Pancreas (tissue), 10 donors: ENCODE data around the gene HEPACAM. TPM values are rescaled to one million over a fixed set of nuclear protein-coding genes. Genes with fewer than 3 reads are reported as not detected.

Experiments used
- ATAC-seq, 4 donors: fragments of 200-7000 bp; cut with Tn5 transposase; one replicate each; pipeline versions ENCODE4 v1.8.0 to v1.9.1; 2020; ENCODE audit warnings: mild to moderate bottlenecking in 4 of 4, moderate library complexity in 4 of 4
- DNase-seq, 6 donors: peaks; one replicate each; pipeline ENCODE4 v3.0.0-alpha.2; 2020
- FAIRE-seq: peaks from 2 replicates; lab custom pipeline; 2012; peaks lifted over from hg19 to GRCh38; lab: Jason Lieb, UNC
- H3K27ac ChIP-seq, 4 donors: fragments of 200-600 bp; sonication (generic); 1 replicate in 3 of 4; 2 replicates in 1 of 4; pipeline versions ENCODE4 v1.5.0 to v1.8.0; 2020
- H3K27me3 ChIP-seq, 4 donors: fragments of 200-600 bp; one replicate each; pipeline ENCODE4 v1.8.0; 2021
- H3K36me3 ChIP-seq, 3 donors: fragments of 200-600 bp; sonication (generic) in 1 of 3; one replicate each; pipeline versions ENCODE4 v1.5.0 to v1.8.0; 2020 to 2021
- H3K4me1 ChIP-seq, 3 donors: fragments of 200-600 bp; one replicate each; pipeline ENCODE4 v1.8.0; 2021
- H3K4me3 ChIP-seq, 4 donors: fragments of 200-600 bp; sonication (generic) in 2 of 4; one replicate each; pipeline versions ENCODE4 v1.5.0 to v1.8.0; 2020 to 2021
- H3K9me3 ChIP-seq, 4 donors: fragments of 200-600 bp; one replicate each; pipeline ENCODE4 v1.8.0; 2021
- CTCF ChIP-seq, 4 donors: fragments of 200-600 bp; sonication (generic) in 3 of 4; IDR thresholded peaks; one replicate each; pipeline versions ENCODE4 v1.5.0 to v1.8.0; 2021; ENCODE audit warnings: antibody characterized with exemption in 4 of 4
- WGBS, 2 donors: extraction: QIAGEN DNeasy Blood & Tissue Kit; methylation state at CpG; one replicate each; pipeline ENCODE4 v1.1.7; 2013; 5-methylcytosine and 5-hydroxymethylcytosine counted together
- intact Hi-C, 3 donors: fragments of 100-400 bp; cut with DNase I; formaldehyde crosslinking; loops; one replicate each; pipeline versions ENCODE4 v1.11.1 to v1.14.2; 2022
- polyA plus RNA-seq, 2 donors: library from polyadenylated mRNA; stranded (reverse); fragments of 200-250 nt; gene quantifications; one replicate each; pipeline ENCODE4 v1.2.3, GENCODE V29; 2013
- total RNA-seq, 6 donors: library from RNA; stranded (reverse); fragmentation: NEBNext Ultra II Directional in 4 of 6; extraction: Animal tissue kit (Norgen Biotek cat#: 25700) in 4 of 6; gene quantifications; one replicate each; pipeline versions ENCODE4 v1.2.1 to v1.2.4, GENCODE V29; 2021 to 2023
- donor health status: healthy with polysubstance abuse.
- donor health status: DM: no; HTN: no; CAD: no; lungs with moderate emphysema.
- donor health status: DM: no; HTN: no; CAD: no.
- donor health status: control.
- donor health status: control.
- donor health status: Bipolar disorder and iron deficiency.
- donor health status: DM: yes; HTN: yes; CAD: no.
- donor health status: DM: no; HTN: no; CAD: no.
- donor health status: DM: no; HTN: no; CAD: no.
- donor health status: DM: yes; HTN: yes; CAD: no.

HEPACAM gene
- total and polyA plus RNA-seq, 8 donors, result 0.03 to 0.38 (median 0.15) TPM; not detected in 2

GRCh38 chr11:124873951-124874350 lies 61.9 kb downstream of the HEPACAM start:
- no peak for ATAC-seq
- no peak for FAIRE-seq
- no peak for TF ChIP-seq CTCF (IDR thresholded peaks at IDR 0.05)
- Histone ChIP-seq H3K4me1 (peaks cover 0 to 5% (median 0%) of the 10 kb centered on the region in 3 donors), H3K9me3 (no peaks in the 10 kb centered on the region), H3K27me3 (peaks cover 0 to 6% (median 0%) of the 10 kb centered on the region in 4 donors), H3K36me3 (no peaks in the 10 kb centered on the region), H3K27ac (no peak overlapping the region), H3K4me3 (no peak overlapping the region)
- intact Hi-C loops, result no loop called here
- WGBS, 2 donors, result 75 to 83% methylated on average over 8 of the region's 8 CpGs
- peak in 1 of 6 donors; percentile 18 for DNase-seq

DNA sequence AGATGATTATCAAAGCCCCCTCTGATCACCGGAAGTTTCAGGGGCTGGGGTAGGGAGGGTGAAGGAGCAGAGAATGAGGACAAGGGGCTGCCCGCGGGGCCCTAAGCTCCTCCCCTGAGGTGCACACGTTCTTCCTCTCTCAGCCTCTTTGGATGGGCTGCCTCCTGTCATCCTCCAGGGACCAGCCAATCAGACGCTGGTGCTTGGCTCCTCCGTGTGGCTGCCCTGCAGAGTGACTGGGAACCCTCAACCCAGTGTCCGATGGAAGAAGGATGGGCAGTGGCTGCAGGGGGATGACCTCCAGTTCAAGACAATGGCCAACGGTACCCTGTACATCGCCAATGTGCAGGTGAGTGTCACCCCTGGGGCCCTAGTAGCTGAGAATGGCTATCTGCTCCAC lies 63.1 kb downstream of the HEPACAM start:
- intact Hi-C loops, result no loop called here
- Histone ChIP-seq H3K9me3 (no peaks in the 10 kb centered on the region), H3K27ac (no peak overlapping the region), H3K36me3 (no peaks in the 10 kb centered on the region), H3K27me3 (peaks cover 0 to 17% (median 0%) of the 10 kb centered on the region in 4 donors), H3K4me3 (no peak overlapping the region), H3K4me1 (peaks cover 0 to 5% (median 0%) of the 10 kb centered on the region in 3 donors)
- no peak for TF ChIP-seq CTCF (IDR thresholded peaks at IDR 0.05)
- ATAC-seq (no peak), FAIRE-seq (no peak), DNase-seq (peak in 1 of 6 donors; percentile 23)
- WGBS, 2 donors, result 18 to 19% methylated on average over 9 of the region's 9 CpGs

DNA sequence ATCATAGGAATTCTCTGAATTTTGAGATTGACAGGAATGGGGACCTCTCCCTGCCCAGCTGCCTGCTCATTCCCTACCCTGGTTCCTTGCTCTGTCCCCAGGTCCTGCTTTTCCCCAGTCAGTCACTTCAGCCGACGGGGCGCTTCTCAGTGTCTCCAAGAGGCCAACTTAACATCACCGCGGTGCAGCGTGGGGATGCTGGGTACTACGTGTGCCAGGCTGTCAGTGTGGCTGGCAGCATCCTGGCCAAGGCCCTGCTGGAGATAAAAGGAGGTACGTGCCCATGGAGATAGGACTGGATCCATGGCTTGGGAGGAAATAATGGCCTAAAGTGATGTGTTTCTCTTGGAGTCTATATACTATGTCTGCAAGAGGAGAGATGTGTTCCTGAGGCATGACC lies 63.6 kb downstream of the HEPACAM start:
- H3K4me3 ChIP-seq, result no peak overlapping the region
- intact Hi-C loops, result no loop called here
- WGBS, 2 donors, result 33 to 35% methylated on average over 8 of the region's 8 CpGs
- no peaks in the 10 kb centered on the region for H3K36me3 ChIP-seq
- FAIRE-seq (no peak), ATAC-seq (no peak), DNase-seq (peak in 1 of 6 donors; percentile 54)
- H3K27me3 ChIP-seq, result peaks cover 0 to 22% (median 0%) of the 10 kb centered on the region in 4 donors
- no peak overlapping the region for H3K27ac ChIP-seq
- TF ChIP-seq CTCF (IDR thresholded peaks at IDR 0.05), result no peak
- H3K4me1 ChIP-seq, result peaks cover 0 to 5% (median 0%) of the 10 kb centered on the region in 3 donors
- H3K9me3 ChIP-seq, result no peaks in the 10 kb centered on the region

- intact Hi-C loops, result no loop called here
- TF ChIP-seq CTCF (IDR thresholded peaks at IDR 0.05), result no peak
- H3K9me3 ChIP-seq, result no peaks in the 10 kb centered on the region
- H3K27ac ChIP-seq, result no peak overlapping the region
- H3K4me1 ChIP-seq, result peaks cover 0 to 7% (median 0%) of the 10 kb centered on the region in 3 donors
- no peaks in the 10 kb centered on the region for H3K36me3 ChIP-seq
- WGBS, 2 donors, result 43 to 46% methylated on average over 7 of the region's 7 CpGs
- DNase-seq, result peak in 1 of 6 donors; percentile 45
- H3K4me3 ChIP-seq, result no peak overlapping the region
- ATAC-seq, result no peak
- no peak for FAIRE-seq
- peaks cover 0 to 40% (median 7%) of the 10 kb centered on the region in 4 donors for H3K27me3 ChIP-seq
Observed at GRCh38 chr11:124870430-124870829, 65.4 kb downstream of the HEPACAM start.

GRCh38 chr11:124869856-124870387 lies 65.9 kb downstream of the HEPACAM start:
- Histone ChIP-seq H3K4me3 (no peak overlapping the region), H3K27me3 (peaks cover 0 to 45% (median 7%) of the 10 kb centered on the region in 4 donors), H3K9me3 (no peaks in the 10 kb centered on the region), H3K4me1 (peaks cover 0 to 9% (median 0%) of the 10 kb centered on the region in 3 donors), H3K36me3 (no peaks in the 10 kb centered on the region), H3K27ac (no peak overlapping the region)
- DNase-seq (peak in 1 of 6 donors; percentile 27), FAIRE-seq (no peak), ATAC-seq (no peak)
- no peak for TF ChIP-seq CTCF (IDR thresholded peaks at IDR 0.05)
- intact Hi-C loops, result no loop called here
- 38 to 44% methylated on average over 14 of the region's 14 CpGs for WGBS, 2 donors
